ENCODE results near the gene EHD1. TPM values are rescaled to one million over a fixed set of nuclear protein-coding genes. Genes with fewer than 3 reads are reported as not detected.

Gene EHD1
- total and polyA plus RNA-seq, 2 of the 4 experiments (the other 2 are of a cell fraction) = 107 to 209 TPM

GRCh38 chr11:64880240-64881001 is 2.0 kb upstream of the EHD1 start:
- Histone ChIP-seq H4K20me1 (ENCODE audit: insufficient read depth, low read length) (peaks cover 24% of the 10 kb centered on the region), H2BK15ac (ENCODE audit: low read depth, low read length) (no peak overlapping the region), H3K4me2 (ENCODE audit: low read depth, low read length) (no peak overlapping the region), H3K27ac (ENCODE audit: insufficient read depth, low read length) (no peak overlapping the region), H3K4me3 (ENCODE audit: insufficient read depth, low read depth, low read length) (no peak overlapping the region), H3K56ac (ENCODE audit: extremely low read depth, insufficient read depth, low read length) (no peak overlapping the region), H3K79me1 (ENCODE audit: low read depth in 1 of 2, low read length in 2 of 2) (peaks cover 6 to 32% of the 10 kb centered on the region in 2 experiments; a peak in 3 of 4 replicates), H2AFZ (replicated peaks; ENCODE audit: low read length, poor library complexity) (no peak overlapping the region), H3K4ac (ENCODE audit: low read depth, low read length) (no peak overlapping the region), H2AK9ac (replicated peaks; ENCODE audit: low read depth, low read length, poor library complexity) (no peak overlapping the region), H3K36me3 (ENCODE audit: control insufficient read depth, insufficient read depth, low read length) (peaks cover 5% of the 10 kb centered on the region; the same call in 1 of the 2 replicates), H3K18ac (ENCODE audit: low read depth, low read length) (no peak overlapping the region), H2BK5ac (ENCODE audit: low read depth, low read length, poor library complexity, severe bottlenecking) (no peak overlapping the region), H3K9ac (ENCODE audit: low read depth, low read length) (no peak overlapping the region), H3K9me3 (ENCODE audit: control insufficient read depth, insufficient read depth, low read length) (no peaks in the 10 kb centered on the region), H4K91ac (ENCODE audit: insufficient read depth, low read depth, low read length) (no peak overlapping the region), H3K27me3 (ENCODE audit: control insufficient read depth, insufficient read depth, low read length) (no peaks in the 10 kb centered on the region), H2AK5ac (ENCODE audit: low read depth, low read length) (no peak overlapping the region), H3K14ac (replicated peaks; ENCODE audit: low read depth, low read length) (no peak overlapping the region), H2BK20ac (ENCODE audit: low read depth, low read length) (no peak overlapping the region), H4K5ac (ENCODE audit: low read depth, low read length) (no peak overlapping the region), H3K4me1 (ENCODE audit: control insufficient read depth, insufficient read depth, low read length) (peaks cover 13% of the 10 kb centered on the region), H3K9me1 (ENCODE audit: insufficient read depth, low read length) (peaks cover 9% of the 10 kb centered on the region), H4K8ac (ENCODE audit: low read depth in 2 of 2, low read length in 2 of 2) (no peak overlapping the region), H2BK120ac (ENCODE audit: low read depth, low read length) (no peak overlapping the region), H3K23ac (ENCODE audit: low read depth, low read length) (no peak overlapping the region)
- DNase-seq (no peak), ATAC-seq (ENCODE audit: low read depth) (no peak)
- intact Hi-C loops (cut with micrococcal nuclease) (no loop called here), dilution Hi-C loops (cut with HindIII; ENCODE audit: low sequenced_read_pairs, unreplicated experiment) (no loop called here), in situ Hi-C loops (cut with MboI; ENCODE audit: low sequenced_read_pairs) (no loop called here)
- BruUV-seq (replicated peaks) = no TSS peak
- TF ChIP-seq, protein P1, sequence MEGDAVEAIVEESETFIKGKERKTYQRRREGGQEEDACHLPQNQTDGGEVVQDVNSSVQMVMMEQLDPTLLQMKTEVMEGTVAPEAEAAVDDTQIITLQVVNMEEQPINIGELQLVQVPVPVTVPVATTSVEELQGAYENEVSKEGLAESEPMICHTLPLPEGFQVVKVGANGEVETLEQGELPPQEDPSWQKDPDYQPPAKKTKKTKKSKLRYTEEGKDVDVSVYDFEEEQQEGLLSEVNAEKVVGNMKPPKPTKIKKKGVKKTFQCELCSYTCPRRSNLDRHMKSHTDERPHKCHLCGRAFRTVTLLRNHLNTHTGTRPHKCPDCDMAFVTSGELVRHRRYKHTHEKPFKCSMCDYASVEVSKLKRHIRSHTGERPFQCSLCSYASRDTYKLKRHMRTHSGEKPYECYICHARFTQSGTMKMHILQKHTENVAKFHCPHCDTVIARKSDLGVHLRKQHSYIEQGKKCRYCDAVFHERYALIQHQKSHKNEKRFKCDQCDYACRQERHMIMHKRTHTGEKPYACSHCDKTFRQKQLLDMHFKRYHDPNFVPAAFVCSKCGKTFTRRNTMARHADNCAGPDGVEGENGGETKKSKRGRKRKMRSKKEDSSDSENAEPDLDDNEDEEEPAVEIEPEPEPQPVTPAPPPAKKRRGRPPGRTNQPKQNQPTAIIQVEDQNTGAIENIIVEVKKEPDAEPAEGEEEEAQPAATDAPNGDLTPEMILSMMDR (conservative IDR thresholded peaks at IDR 0.05; ENCODE audit: low read depth, low read length) = no peak
- TF ChIP-seq CHD1 (IDR thresholded peaks at IDR 0.05; ENCODE audit: low read depth, low read length) (no peak), RFX5 (IDR thresholded peaks at IDR 0.05; ENCODE audit: low read depth, low read length) (no peak), CEBPB (IDR thresholded peaks at IDR 0.05; ENCODE audit: low read depth, low read length) (no peak), POLR2A (IDR thresholded peaks at IDR 0.05; ENCODE audit: low read depth, low read length) (no peak)
- ChIA-PET POLR2A (ENCODE audit: unreplicated experiment) (no interaction called here), CTCF (no interaction called here)
- WGBS, 2 experiments (ENCODE audit: extremely low coverage in 2 of 2, insufficient read length in 1 of 2) = 86% methylated on average over 4 of the region's 14 CpGs; no CpG with 5 or more reads in 1 of the 2 experiments

Data from IMR-90 (cell line).